GM21367 (cell line): Measurements from ENCODE around the gene DCANP1.

Experiments
- ATAC-seq: cut with Tn5 transposase; IDR thresholded peaks from one replicate; pipeline ENCODE4 v1.9.1; 2021; ENCODE audit not compliant: unreplicated experiment

The DCANP1 gene

GRCh38 chr5:135443161-135443960 lies 3.8 kb downstream of the DCANP1 start:
- no peak for ATAC-seq

GRCh38 chr5:135442431-135443160 lies 4.6 kb downstream of the DCANP1 start:
- no peak for ATAC-seq

GRCh38 chr5:135441919-135442318 lies 5.2 kb downstream of the DCANP1 start:
- ATAC-seq: no peak

GRCh38 chr5:135441350-135441831 lies 5.8 kb downstream of the DCANP1 start:
- ATAC-seq: no peak

GRCh38 chr5:135440916-135441315 lies 6.2 kb downstream of the DCANP1 start:
- no peak for ATAC-seq

- no peak for ATAC-seq
Observed at GRCh38 chr5:135439231-135440205, 7.6 kb downstream of the DCANP1 start.

- ATAC-seq: no peak
Observed at GRCh38 chr5:135438636-135439221, 8.4 kb downstream of the DCANP1 start.

- no peak for ATAC-seq
Observed at GRCh38 chr5:135437796-135438560, 9.2 kb downstream of the DCANP1 start.

GRCh38 chr5:135437422-135437795 lies 9.7 kb downstream of the DCANP1 start:
- no peak for ATAC-seq

- ATAC-seq: no peak
Observed at GRCh38 chr5:135436951-135437418, 10.2 kb downstream of the DCANP1 start.

- no peak for ATAC-seq
Observed at GRCh38 chr5:135435467-135436330, 11.4 kb downstream of the DCANP1 start.

GRCh38 chr5:135434591-135435466 lies 12.3 kb downstream of the DCANP1 start:
- no peak for ATAC-seq

- ATAC-seq: no peak
Observed at GRCh38 chr5:135433681-135434426, 13.3 kb downstream of the DCANP1 start.

- ATAC-seq: no peak
Observed at GRCh38 chr5:135432113-135432512, 15.0 kb downstream of the DCANP1 start.

GRCh38 chr5:135430135-135430437 lies 17.1 kb downstream of the DCANP1 start:
- no peak for ATAC-seq

- no peak for ATAC-seq
Observed at GRCh38 chr5:135429301-135430134, 17.6 kb downstream of the DCANP1 start.

- ATAC-seq: no peak
Observed at GRCh38 chr5:135428586-135428985, 18.6 kb downstream of the DCANP1 start.
